ENCODE measurements around the gene GOLT1B.

Gene GOLT1B

DNA sequence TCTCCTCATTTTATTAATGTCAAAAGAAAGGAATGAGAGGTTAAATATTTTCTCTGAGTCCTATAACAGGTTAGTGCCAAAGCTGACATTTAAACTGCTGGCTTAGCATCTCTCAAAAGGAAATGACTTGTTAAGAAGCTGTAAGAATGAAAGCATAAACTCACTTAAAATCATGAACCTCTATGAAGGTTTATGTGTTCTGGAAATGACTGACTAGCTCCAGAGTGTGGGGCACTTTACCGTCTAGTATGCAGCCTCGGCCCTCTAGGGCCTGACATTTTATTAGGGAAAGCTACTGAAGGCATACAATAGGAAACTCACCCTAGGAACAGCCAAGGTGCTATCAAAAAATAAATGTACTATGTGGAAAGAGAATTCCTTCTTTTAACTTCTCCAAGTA, 59.6 kb downstream of the GOLT1B start:
- DNase-seq = no peak
- H3K4me1 ChIP-seq = no peaks in the 10 kb centered on the region
- no peaks in the 10 kb centered on the region for H3K27me3 ChIP-seq

DNA sequence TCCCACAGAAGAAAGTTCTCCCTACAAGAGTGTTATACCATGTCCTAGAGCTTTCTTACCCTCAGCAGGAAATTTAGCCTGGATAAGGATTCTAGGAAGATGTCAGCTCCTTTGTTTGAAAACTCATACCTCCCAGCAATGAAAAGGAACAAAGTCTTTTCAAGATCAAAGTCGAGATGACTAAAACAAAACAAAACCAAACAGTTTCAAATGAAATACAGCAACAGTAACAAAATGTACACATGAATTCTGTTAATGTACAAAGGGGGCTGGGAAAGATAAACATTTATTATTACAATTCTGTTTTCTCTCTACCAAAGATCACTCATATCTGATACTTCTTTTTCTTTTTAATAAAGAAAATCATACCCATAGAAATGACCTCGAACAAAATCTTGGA, 61.3 kb downstream of the GOLT1B start:
- no peaks in the 10 kb centered on the region for H3K9me3 ChIP-seq
- H3K4me3 ChIP-seq (ENCODE audit: low read depth, low read length) = no peak overlapping the region
- H3K27me3 ChIP-seq = peaks cover 3% of the 10 kb centered on the region; the same call in 1 of the 2 replicates
- H3K36me3 ChIP-seq = no peaks in the 10 kb centered on the region
- TF ChIP-seq, protein P1, sequence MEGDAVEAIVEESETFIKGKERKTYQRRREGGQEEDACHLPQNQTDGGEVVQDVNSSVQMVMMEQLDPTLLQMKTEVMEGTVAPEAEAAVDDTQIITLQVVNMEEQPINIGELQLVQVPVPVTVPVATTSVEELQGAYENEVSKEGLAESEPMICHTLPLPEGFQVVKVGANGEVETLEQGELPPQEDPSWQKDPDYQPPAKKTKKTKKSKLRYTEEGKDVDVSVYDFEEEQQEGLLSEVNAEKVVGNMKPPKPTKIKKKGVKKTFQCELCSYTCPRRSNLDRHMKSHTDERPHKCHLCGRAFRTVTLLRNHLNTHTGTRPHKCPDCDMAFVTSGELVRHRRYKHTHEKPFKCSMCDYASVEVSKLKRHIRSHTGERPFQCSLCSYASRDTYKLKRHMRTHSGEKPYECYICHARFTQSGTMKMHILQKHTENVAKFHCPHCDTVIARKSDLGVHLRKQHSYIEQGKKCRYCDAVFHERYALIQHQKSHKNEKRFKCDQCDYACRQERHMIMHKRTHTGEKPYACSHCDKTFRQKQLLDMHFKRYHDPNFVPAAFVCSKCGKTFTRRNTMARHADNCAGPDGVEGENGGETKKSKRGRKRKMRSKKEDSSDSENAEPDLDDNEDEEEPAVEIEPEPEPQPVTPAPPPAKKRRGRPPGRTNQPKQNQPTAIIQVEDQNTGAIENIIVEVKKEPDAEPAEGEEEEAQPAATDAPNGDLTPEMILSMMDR (IDR thresholded peaks at IDR 0.05; ENCODE audit: low read depth, low read length) = no peak
- no peaks in the 10 kb centered on the region for H3K4me1 ChIP-seq
- no peak for DNase-seq

More for the DNA sequence above, 59.6 kb downstream of the GOLT1B start:
- H3K36me3 ChIP-seq = no peaks in the 10 kb centered on the region
- no peaks in the 10 kb centered on the region for H3K9me3 ChIP-seq
- H3K4me3 ChIP-seq (ENCODE audit: low read depth, low read length) = no peak overlapping the region
- TF ChIP-seq, protein P1 (IDR thresholded peaks at IDR 0.05; ENCODE audit: low read depth, low read length) = no peak

DNA sequence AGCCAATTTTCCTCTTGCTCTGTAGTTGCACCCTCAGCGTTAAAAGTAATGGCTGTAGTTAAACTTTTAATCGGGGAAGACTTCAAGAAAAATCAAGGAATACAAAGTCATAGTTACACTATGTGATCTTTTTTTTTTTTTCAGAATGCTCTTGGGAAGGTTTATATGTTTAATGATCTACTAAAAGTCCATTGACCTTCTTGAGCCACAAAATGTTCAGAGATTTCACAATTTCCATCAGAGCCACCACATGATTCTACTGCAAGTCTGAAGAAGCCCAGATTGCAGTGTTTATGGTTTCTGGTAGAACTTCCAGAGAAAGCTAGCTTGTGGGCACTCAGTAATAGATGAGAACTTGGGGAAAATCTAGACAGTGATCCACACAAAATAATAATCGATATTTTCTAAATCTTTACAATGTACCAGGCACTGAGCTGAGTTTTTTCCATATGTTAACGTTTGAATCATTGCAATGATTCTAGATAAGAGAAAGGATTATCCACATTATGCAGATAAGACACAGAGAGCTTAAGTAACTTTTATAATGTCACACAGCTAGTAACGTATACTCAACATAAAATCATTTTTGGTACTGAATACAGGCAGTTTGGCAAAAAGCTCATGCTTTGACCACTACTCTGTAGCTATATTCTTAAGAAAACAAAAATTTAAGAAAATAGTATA, 64.8 kb downstream of the GOLT1B start:
- no peaks in the 10 kb centered on the region; the same call in 1 of the 2 replicates for H3K9me3 ChIP-seq
- no peaks in the 10 kb centered on the region for H3K36me3 ChIP-seq
- DNase-seq = no peak
- TF ChIP-seq, protein P1 (IDR thresholded peaks at IDR 0.05; ENCODE audit: low read depth, low read length) = no peak
- no peak overlapping the region for H3K4me3 ChIP-seq (ENCODE audit: low read depth, low read length)
- H3K4me1 ChIP-seq = no peaks in the 10 kb centered on the region
- H3K27me3 ChIP-seq = peaks cover 3% of the 10 kb centered on the region; the same call in 1 of the 2 replicates

DNA sequence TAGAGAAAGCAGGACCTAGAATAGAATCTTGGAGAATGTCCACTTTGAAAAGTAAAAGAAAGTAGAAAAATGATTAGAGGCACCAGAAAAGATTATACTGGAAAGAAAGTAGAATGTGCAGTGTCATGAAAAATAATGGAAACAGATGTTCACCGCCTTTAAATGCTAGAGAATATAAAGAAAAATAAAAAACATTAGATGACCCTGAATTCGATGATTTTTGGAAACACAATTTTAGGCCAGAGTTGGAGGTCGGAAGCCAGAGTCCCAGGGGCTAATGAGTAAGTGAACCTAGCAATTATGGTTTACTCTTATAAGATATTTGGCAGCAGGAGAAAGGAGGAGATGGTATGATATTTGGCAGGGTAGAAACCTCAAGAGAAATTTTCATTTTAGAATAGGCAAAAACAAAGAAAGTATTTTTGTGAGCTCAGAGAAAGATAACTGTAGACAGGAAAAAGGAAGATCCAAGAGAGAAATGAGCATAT, 65.4 kb downstream of the GOLT1B start:
- TF ChIP-seq, protein P1 (IDR thresholded peaks at IDR 0.05; ENCODE audit: low read depth, low read length) = no peak

More for the DNA sequence above, 65.4 kb downstream of the GOLT1B start:
- peaks cover 3% of the 10 kb centered on the region; the same call in 1 of the 2 replicates for H3K27me3 ChIP-seq
- H3K4me3 ChIP-seq (ENCODE audit: low read depth, low read length) = no peak overlapping the region
- no peaks in the 10 kb centered on the region; the same call in 1 of the 2 replicates for H3K9me3 ChIP-seq
- no peaks in the 10 kb centered on the region for H3K36me3 ChIP-seq
- no peaks in the 10 kb centered on the region for H3K4me1 ChIP-seq
- no peak for DNase-seq
